Measurements from ENCODE around the gene FOXD2.

GRCh38 chr1:47448462-47449222 is 10.8 kb downstream of the FOXD2 start:
- TF ChIP-seq REST (IDR thresholded peaks at IDR 0.05; ENCODE audit: insufficient read depth in 1 of 2, low read depth in 2 of 2, low read length in 2 of 2) = no peak
- no peak for TF ChIP-seq POLR2AphosphoS5 (IDR thresholded peaks at IDR 0.05; ENCODE audit: low read depth, low read length)
- no peak for TF ChIP-seq TAF1 (IDR thresholded peaks at IDR 0.05; ENCODE audit: borderline replicate concordance, insufficient read depth, low read length)
- no peak for TF ChIP-seq SIN3A (IDR thresholded peaks at IDR 0.05; ENCODE audit: borderline replicate concordance, insufficient read depth, low read length)

Measured in PFSK-1 (cell line).